Measurements from ENCODE around the gene TDRD9. TPM values are rescaled to one million over a fixed set of nuclear protein-coding genes. Genes with fewer than 3 reads are reported as not detected.

Gene TDRD9
- total RNA-seq = under 1 TPM in 5 of 6 experiments, not detected in 1; 0.31 to 0.86 (median 0.43) TPM
- long read RNA-seq = 0 reads

- intact Hi-C loops (cut with DNase I) = no loop called here
- ATAC-seq = peak in 1 of 4 donors; percentile 13
- no peak for DNase-seq
- H3K4me3 ChIP-seq = no peak within 1 kb of the TSS
- WGBS (ENCODE audit: insufficient coverage, low coverage, low lambda C conversion rate, missing lambda C conversion rate) = 43% methylated on average over 21 of the region's 97 CpGs
- no peak for TF ChIP-seq CTCF (IDR thresholded peaks at IDR 0.05)
- no peak for TF ChIP-seq POLR2A (IDR thresholded peaks at IDR 0.05)
- no peaks in the 10 kb centered on the region for H3K9me3 ChIP-seq
- H3K36me3 ChIP-seq = no peaks in the 10 kb centered on the region
- no peak within 1 kb of the TSS for H3K27ac ChIP-seq
- H3K27me3 ChIP-seq = no peaks in the 10 kb centered on the region
- H3K4me1 ChIP-seq = no peaks in the 10 kb centered on the region
Measured at GRCh38 chr14:103928011-103928890, at the start of gene TDRD9. TSS of gene TDRD9 (plus strand) at chr14:103928456. CDS start at chr14:103928510, 54 bp downstream.

GRCh38 chr14:103879118-103879569, 49.1 kb upstream of the TDRD9 start:
- peaks cover 0 to 43% (median 18%) of the 10 kb centered on the region in 4 donors for H3K4me1 ChIP-seq
- no peak for DNase-seq
- no peaks in the 10 kb centered on the region for H3K27me3 ChIP-seq
- H3K4me3 ChIP-seq = peak overlapping the region; percentile 31 to 57 (median 55)
- TF ChIP-seq POLR2A (IDR thresholded peaks at IDR 0.05) = no peak
- no peak for TF ChIP-seq CTCF (IDR thresholded peaks at IDR 0.05)
- intact Hi-C loops (cut with DNase I) = no loop called here
- ATAC-seq = peak in 1 of 4 donors; percentile 1
- no peaks in the 10 kb centered on the region for H3K9me3 ChIP-seq
- peak overlapping the region; percentile 47 to 84 (median 79) for H3K27ac ChIP-seq
- WGBS (ENCODE audit: insufficient coverage, low coverage, low lambda C conversion rate, missing lambda C conversion rate) = 28% methylated on average over 16 of the region's 16 CpGs
- no peaks in the 10 kb centered on the region for H3K36me3 ChIP-seq

- DNase-seq = peak; percentile 85 to 93 (median 91)
- intact Hi-C loops (cut with DNase I) = no loop called here
- Histone ChIP-seq H3K4me1 (peaks cover 0 to 43% (median 18%) of the 10 kb centered on the region in 4 donors), H3K36me3 (no peaks in the 10 kb centered on the region), H3K27ac (peak overlapping the region; percentile 47 to 84 (median 79)), H3K9me3 (no peaks in the 10 kb centered on the region), H3K27me3 (no peaks in the 10 kb centered on the region), H3K4me3 (peak overlapping the region; percentile 31 to 57 (median 55))
- TF ChIP-seq POLR2A (IDR thresholded peaks at IDR 0.05) = peak; percentile 75
- TF ChIP-seq CTCF (IDR thresholded peaks at IDR 0.05) = no peak
- WGBS (ENCODE audit: insufficient coverage, low coverage, low lambda C conversion rate, missing lambda C conversion rate) = 9% methylated on average over 16 of the region's 34 CpGs
- ATAC-seq = peak; percentile 79 to 84 (median 82)
Measured at GRCh38 chr14:103879570-103880347, 48.5 kb upstream of the TDRD9 start.

- TF ChIP-seq POLR2A (IDR thresholded peaks at IDR 0.05) (no peak), CTCF (IDR thresholded peaks at IDR 0.05) (no peak)
- Histone ChIP-seq H3K27me3 (no peaks in the 10 kb centered on the region), H3K4me3 (peak overlapping the region; percentile 0 to 57 (median 25)), H3K36me3 (no peaks in the 10 kb centered on the region), H3K27ac (peak overlapping the region; percentile 47 to 84 (median 60)), H3K4me1 (peaks cover 0 to 44% (median 18%) of the 10 kb centered on the region in 4 donors), H3K9me3 (no peaks in the 10 kb centered on the region)
- DNase-seq (peak; percentile 83 to 95 (median 92)), ATAC-seq (peak; percentile 45 to 61 (median 55))
- 3% methylated on average over 9 of the region's 23 CpGs for WGBS (ENCODE audit: insufficient coverage, low coverage, low lambda C conversion rate, missing lambda C conversion rate)
- intact Hi-C loops (cut with DNase I) = no loop called here
Measured at GRCh38 chr14:103880348-103881267, 47.6 kb upstream of the TDRD9 start.
